Duodenal mucosa (tissue), 2 donors: ENCODE results near the gene DNAH9.

ENCODE experiments used
- H3K27ac ChIP-seq: one replicate; pipeline ENCODE4 v1.7.0; 2013; ENCODE audit warnings: low read depth, low read length
- H3K27me3 ChIP-seq, 2 donors: one replicate each; pipeline ENCODE4 v1.7.0; 2013; ENCODE audit warnings: low read length in 2 of 2, control low read depth in 1 of 2; ENCODE audit not compliant: insufficient read depth in 2 of 2, control insufficient read depth in 1 of 2
- H3K36me3 ChIP-seq, 2 donors: one replicate each; pipeline ENCODE4 v1.7.0; 2013; ENCODE audit warnings: low read length in 2 of 2, control low read depth in 1 of 2; ENCODE audit not compliant: insufficient read depth in 2 of 2, control insufficient read depth in 1 of 2
- H3K4me1 ChIP-seq, 2 donors: one replicate each; pipeline ENCODE4 v1.7.0; 2013; ENCODE audit warnings: low read length in 2 of 2, control low read depth in 1 of 2; ENCODE audit not compliant: insufficient read depth in 2 of 2, control insufficient read depth in 1 of 2
- H3K4me3 ChIP-seq, 2 donors: one replicate each; pipeline ENCODE4 v1.7.0; 2013; ENCODE audit warnings: low read length in 2 of 2, low read depth in 1 of 2
- H3K9ac ChIP-seq, 2 donors: one replicate each; pipeline ENCODE4 v1.7.0; 2013; ENCODE audit warnings: low read length in 2 of 2, low read depth in 1 of 2
- H3K9me3 ChIP-seq, 2 donors: one replicate each; pipeline ENCODE4 v1.7.0; 2013; ENCODE audit warnings: low read length in 2 of 2, control low read depth in 1 of 2; ENCODE audit not compliant: control insufficient read depth in 1 of 2

DNAH9 gene

DNA sequence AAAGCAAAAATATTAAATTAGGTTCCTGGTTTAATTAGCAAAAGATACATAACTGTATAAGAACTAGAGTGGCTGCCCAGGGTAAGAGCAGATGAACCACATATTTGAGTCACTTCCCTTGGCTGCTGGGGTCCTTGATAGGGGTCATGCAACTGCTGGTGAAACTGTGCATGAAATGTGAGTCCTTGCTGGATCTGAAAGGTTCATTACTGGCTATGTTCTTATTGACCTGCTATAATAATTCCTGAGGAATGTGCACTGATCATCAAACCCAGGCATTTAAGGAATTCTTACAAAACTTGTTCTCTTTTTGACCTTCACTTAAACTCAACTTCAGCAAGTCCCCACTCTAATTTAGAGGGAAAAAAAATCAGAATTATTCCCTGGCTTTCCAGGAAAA is 215.6 kb downstream of the DNAH9 start:
- H3K4me1 ChIP-seq: no peaks in the 10 kb centered on the region
- H3K27ac ChIP-seq: no peak overlapping the region
- no peaks in the 10 kb centered on the region for H3K9me3 ChIP-seq
- no peak overlapping the region for H3K9ac ChIP-seq
- H3K4me3 ChIP-seq: no peak overlapping the region
- no peaks in the 10 kb centered on the region for H3K36me3 ChIP-seq
- no peaks in the 10 kb centered on the region for H3K27me3 ChIP-seq

GRCh38 chr17:11814655-11815262 is 216.5 kb downstream of the DNAH9 start:
- H3K9ac ChIP-seq: no peak overlapping the region
- no peaks in the 10 kb centered on the region for H3K4me1 ChIP-seq
- no peaks in the 10 kb centered on the region for H3K36me3 ChIP-seq
- H3K27ac ChIP-seq: no peak overlapping the region
- H3K4me3 ChIP-seq: no peak overlapping the region
- no peaks in the 10 kb centered on the region for H3K27me3 ChIP-seq
- no peaks in the 10 kb centered on the region for H3K9me3 ChIP-seq

- H3K36me3 ChIP-seq: no peaks in the 10 kb centered on the region
- H3K27ac ChIP-seq: no peak overlapping the region
- H3K27me3 ChIP-seq: no peaks in the 10 kb centered on the region
- H3K4me1 ChIP-seq: no peaks in the 10 kb centered on the region
- no peaks in the 10 kb centered on the region for H3K9me3 ChIP-seq
- no peak overlapping the region for H3K9ac ChIP-seq
- no peak overlapping the region for H3K4me3 ChIP-seq
Measured at GRCh38 chr17:11816409-11816808, 218.1 kb downstream of the DNAH9 start.

DNA sequence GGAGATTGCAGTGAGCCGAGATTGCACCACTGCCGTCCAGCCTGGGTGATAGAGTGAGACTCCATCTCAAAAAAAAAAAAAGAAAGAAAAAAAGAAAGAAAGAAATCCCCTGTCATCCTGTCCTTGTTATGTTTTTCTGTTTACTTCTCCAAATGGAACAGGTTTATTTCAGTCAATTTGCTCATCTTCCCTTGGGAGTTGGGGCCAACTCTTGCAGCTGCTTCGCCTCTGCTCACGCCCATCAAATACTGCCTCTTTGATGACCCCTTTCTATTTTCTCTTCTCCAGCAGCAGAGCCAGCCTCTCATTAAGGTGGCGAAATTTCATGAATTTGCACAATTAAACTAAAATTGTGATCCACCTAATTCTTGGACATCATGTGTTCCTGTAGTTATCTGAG is 225.6 kb downstream of the DNAH9 start:
- Histone ChIP-seq H3K27ac (no peak overlapping the region), H3K4me1 (no peaks in the 10 kb centered on the region), H3K9ac (no peak overlapping the region)

DNA sequence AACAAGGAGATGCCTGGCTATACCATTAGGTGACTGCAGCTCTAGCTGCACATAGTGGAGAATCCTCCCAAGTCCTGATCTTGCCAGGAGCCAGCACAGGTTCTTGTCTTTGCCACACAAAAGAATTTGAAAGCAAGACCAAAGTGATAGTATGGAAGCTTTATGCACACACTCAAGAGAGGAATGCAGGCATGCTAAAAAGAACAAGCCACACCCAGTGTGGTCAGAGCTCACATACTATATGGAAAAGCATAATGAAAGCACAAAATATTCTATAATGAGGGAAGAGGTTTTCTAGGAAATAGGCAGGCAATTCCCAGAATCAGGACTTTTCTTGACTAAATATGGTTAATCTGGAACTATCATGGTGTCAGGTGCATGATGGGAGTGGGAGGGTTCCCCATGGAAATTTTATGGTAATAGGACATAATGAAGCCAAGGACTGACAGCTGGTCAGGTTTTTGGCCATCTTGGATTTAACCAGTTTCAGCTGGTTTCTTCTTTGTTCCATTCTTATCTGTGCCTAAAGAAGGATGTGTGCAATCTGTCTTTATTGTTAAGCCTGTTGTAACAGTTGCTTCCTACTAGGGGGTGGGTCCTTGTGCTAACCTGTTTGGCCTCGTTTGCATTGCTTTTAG is 227.4 kb downstream of the DNAH9 start:
- H3K27me3 ChIP-seq: no peaks in the 10 kb centered on the region
- no peaks in the 10 kb centered on the region for H3K9me3 ChIP-seq
- H3K4me3 ChIP-seq: no peak overlapping the region
- no peak overlapping the region for H3K9ac ChIP-seq
- H3K4me1 ChIP-seq: no peaks in the 10 kb centered on the region
- H3K27ac ChIP-seq: no peak overlapping the region
- no peaks in the 10 kb centered on the region for H3K36me3 ChIP-seq

More for the DNA sequence above, 225.6 kb downstream of the DNAH9 start:
- Histone ChIP-seq H3K27me3 (no peaks in the 10 kb centered on the region), H3K4me3 (no peak overlapping the region), H3K9me3 (no peaks in the 10 kb centered on the region), H3K36me3 (no peaks in the 10 kb centered on the region)

DNA sequence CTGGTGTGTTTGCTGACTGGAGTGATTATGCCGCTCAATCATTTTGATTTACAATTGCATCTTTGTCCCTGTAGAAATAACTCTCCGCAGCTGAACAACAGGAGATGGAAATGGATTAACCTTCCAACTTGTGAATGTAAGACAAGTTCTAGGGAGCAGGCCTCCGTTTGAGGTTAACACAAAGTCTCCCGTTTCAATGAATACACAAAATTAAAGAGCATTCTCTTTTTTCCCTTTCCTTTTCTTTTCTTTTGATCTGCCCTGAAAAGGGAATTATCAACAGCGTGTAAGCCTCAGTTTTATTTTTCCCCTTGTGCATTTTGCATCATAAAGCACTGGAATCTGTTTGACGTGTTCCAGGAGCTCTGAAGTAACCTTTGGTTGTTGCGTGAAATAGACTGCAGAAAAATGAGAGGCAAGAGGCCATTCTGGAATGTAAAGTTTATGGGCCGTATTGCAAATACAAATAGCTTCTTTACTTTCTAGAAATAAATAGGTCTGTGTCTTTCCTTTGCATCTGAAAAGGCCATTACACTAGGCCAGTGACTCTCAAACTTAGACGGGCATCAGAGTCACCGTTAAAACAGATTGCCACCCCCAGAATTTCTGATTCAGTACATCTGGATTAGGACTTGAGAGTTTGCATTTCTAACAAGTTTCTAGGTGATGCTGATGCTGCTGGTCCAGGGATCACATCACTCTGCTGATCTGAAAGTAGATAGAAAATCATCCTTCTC is 234.3 kb downstream of the DNAH9 start:
- Histone ChIP-seq H3K27ac (no peak overlapping the region), H3K9ac (no peak overlapping the region), H3K36me3 (no peaks in the 10 kb centered on the region), H3K4me1 (no peaks in the 10 kb centered on the region), H3K9me3 (no peaks in the 10 kb centered on the region), H3K27me3 (no peaks in the 10 kb centered on the region), H3K4me3 (no peak overlapping the region)

DNA sequence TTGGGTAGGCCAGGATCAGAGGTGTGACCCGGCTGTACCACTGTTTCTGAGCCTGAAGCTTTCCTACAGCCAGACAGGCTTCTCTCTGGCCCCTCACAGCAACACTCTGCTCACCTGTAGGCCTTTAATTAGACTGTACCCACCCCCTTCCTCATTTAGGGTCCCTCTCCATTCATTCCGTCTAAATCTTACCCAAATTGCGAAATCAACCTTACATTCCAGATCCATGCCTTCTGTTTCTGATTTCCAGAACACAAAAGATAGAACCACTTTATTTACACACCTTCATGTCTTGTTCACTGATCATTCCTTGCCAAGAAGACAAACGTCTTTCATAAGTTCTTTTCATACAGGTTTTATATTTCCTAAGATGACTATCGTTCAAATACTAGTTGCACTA is 238.2 kb downstream of the DNAH9 start:
- no peaks in the 10 kb centered on the region for H3K4me1 ChIP-seq
- H3K27ac ChIP-seq: no peak overlapping the region
- H3K9ac ChIP-seq: no peak overlapping the region
- no peaks in the 10 kb centered on the region for H3K9me3 ChIP-seq
- H3K36me3 ChIP-seq: no peaks in the 10 kb centered on the region
- H3K27me3 ChIP-seq: no peaks in the 10 kb centered on the region
- H3K4me3 ChIP-seq: no peak overlapping the region

DNA sequence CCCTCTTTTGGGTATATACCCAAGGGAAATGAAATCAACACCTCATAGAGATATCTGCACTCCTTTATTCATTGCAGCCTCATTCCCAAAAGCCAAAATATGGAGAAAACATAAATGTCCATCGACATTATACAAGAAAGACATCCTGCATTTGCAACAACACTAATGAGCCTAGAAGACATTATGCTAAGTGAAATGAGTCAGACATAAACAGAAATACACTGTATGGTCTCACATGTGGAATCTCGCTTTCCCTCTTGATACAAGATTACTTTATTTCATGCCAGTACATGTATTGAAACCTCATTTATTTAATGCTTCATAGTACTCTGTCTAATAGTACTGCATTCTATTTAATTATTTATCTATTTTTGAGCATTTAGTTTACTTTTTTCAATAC is 241.8 kb downstream of the DNAH9 start:
- H3K9me3 ChIP-seq: no peaks in the 10 kb centered on the region
- H3K27me3 ChIP-seq: no peaks in the 10 kb centered on the region
- H3K36me3 ChIP-seq: no peaks in the 10 kb centered on the region
- no peak overlapping the region for H3K27ac ChIP-seq
- no peaks in the 10 kb centered on the region for H3K4me1 ChIP-seq
- H3K4me3 ChIP-seq: no peak overlapping the region
- H3K9ac ChIP-seq: no peak overlapping the region

- H3K4me1 ChIP-seq: no peaks in the 10 kb centered on the region
- H3K27ac ChIP-seq: no peak overlapping the region
- no peaks in the 10 kb centered on the region for H3K27me3 ChIP-seq
- no peak overlapping the region for H3K9ac ChIP-seq
- no peaks in the 10 kb centered on the region for H3K36me3 ChIP-seq
- no peak overlapping the region for H3K4me3 ChIP-seq
- H3K9me3 ChIP-seq: no peaks in the 10 kb centered on the region
Measured at GRCh38 chr17:11840831-11841230, 242.6 kb downstream of the DNAH9 start.

GRCh38 chr17:11848330-11848729 is 250.1 kb downstream of the DNAH9 start:
- no peaks in the 10 kb centered on the region for H3K36me3 ChIP-seq
- no peaks in the 10 kb centered on the region for H3K27me3 ChIP-seq
- no peaks in the 10 kb centered on the region for H3K9me3 ChIP-seq
- no peaks in the 10 kb centered on the region for H3K4me1 ChIP-seq
- H3K4me3 ChIP-seq: no peak overlapping the region
- H3K9ac ChIP-seq: no peak overlapping the region
- H3K27ac ChIP-seq: no peak overlapping the region
